Muscle layer of duodenum (tissue), 2 donors: Measurements from ENCODE around the gene DISC1.
"Not testable (repeated sequence)": the region's sequence is repeated elsewhere in the genome, so short reads cannot be mapped to it uniquely, and the experiment has no call there.

Experiments
- H3K27ac ChIP-seq: one replicate; pipeline ENCODE4 v1.7.0; 2013; ENCODE audit warnings: mild to moderate bottlenecking, low read length
- H3K27me3 ChIP-seq: one replicate; pipeline ENCODE4 v1.7.0; 2013; ENCODE audit warnings: low read depth, mild to moderate bottlenecking, control low read depth, low read length
- H3K36me3 ChIP-seq, 2 donors: one replicate each; pipeline ENCODE4 v1.7.0; 2013; ENCODE audit warnings: low read length in 2 of 2, control low read depth in 1 of 2, mild to moderate bottlenecking in 1 of 2; ENCODE audit not compliant: insufficient read depth in 2 of 2, control insufficient read depth in 1 of 2
- H3K4me1 ChIP-seq, 2 donors: one replicate each; pipeline ENCODE4 v1.7.0; 2013; ENCODE audit warnings: low read length in 2 of 2, mild to moderate bottlenecking in 2 of 2, control low read depth in 1 of 2, moderate library complexity in 1 of 2; ENCODE audit not compliant: insufficient read depth in 2 of 2, control insufficient read depth in 1 of 2
- H3K4me3 ChIP-seq, 2 donors: one replicate each; pipeline ENCODE4 v1.7.0; 2013; ENCODE audit warnings: low read length in 2 of 2, low read depth in 1 of 2, mild to moderate bottlenecking in 1 of 2
- H3K9me3 ChIP-seq, 2 donors: one replicate each; pipeline ENCODE4 v1.7.0; 2013; ENCODE audit warnings: low read length in 2 of 2, control low read depth in 1 of 2, mild to moderate bottlenecking in 1 of 2; ENCODE audit not compliant: control insufficient read depth in 1 of 2
- donor health status: healthy.

The DISC1 gene

DNA sequence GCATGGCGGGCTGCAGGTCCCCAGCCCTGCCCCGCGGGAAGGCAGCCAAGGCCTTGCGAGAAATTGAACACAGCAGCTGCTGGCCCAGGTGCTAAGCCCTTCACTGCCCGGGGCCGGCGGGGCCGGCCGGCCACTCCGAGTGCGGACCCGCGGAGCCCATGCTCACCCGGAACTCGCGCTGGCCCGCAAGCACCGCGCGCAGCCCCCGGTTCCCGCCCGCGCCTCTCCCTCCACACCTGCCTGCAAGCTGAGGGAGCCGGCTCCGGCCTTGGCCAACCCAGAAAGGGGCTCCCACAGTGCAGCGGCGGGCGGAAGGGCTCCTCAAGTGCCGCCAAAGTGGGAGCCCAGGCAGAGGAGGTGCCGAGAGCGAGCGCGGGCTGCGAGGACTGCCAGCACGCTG, 15.5 kb downstream of the DISC1 start:
- H3K36me3 ChIP-seq, H3K27ac ChIP-seq, H3K9me3 ChIP-seq: not testable (repeated sequence)

GRCh38 chr1:231642618-231643017, 16.0 kb downstream of the DISC1 start:
- H3K36me3 ChIP-seq, result no peaks in the 10 kb centered on the region
- H3K27ac ChIP-seq, result no peak overlapping the region
- H3K9me3 ChIP-seq, result no peaks in the 10 kb centered on the region
- no peaks in the 10 kb centered on the region for H3K27me3 ChIP-seq
- no peak overlapping the region for H3K4me3 ChIP-seq
- peaks cover 0 to 9% of the 10 kb centered on the region in 2 donors for H3K4me1 ChIP-seq

More for the DNA sequence above, 15.5 kb downstream of the DISC1 start:
- H3K4me3 ChIP-seq, H3K4me1 ChIP-seq, H3K27me3 ChIP-seq: not testable (repeated sequence)

- Histone ChIP-seq H3K27ac (no peak overlapping the region), H3K9me3 (no peaks in the 10 kb centered on the region), H3K36me3 (no peaks in the 10 kb centered on the region), H3K4me3 (no peak overlapping the region), H3K27me3 (no peaks in the 10 kb centered on the region), H3K4me1 (peaks cover 0 to 9% of the 10 kb centered on the region in 2 donors)
Measured at GRCh38 chr1:231643071-231643934, 16.7 kb downstream of the DISC1 start.

DNA sequence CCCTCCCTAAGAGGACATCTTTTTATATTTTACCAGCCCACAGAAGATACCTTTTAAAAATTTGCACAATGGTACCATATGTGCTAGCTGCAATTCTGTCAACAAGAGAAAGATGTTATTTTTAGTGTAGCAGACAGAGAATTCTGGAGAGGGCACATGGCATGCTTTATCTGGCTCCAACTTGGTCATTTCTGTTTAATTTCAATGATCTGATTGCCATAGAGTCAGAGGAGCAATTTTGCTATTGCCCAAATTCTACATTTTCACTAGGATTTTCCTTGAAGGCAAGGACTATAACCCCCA, 17.3 kb downstream of the DISC1 start:
- no peak overlapping the region for H3K27ac ChIP-seq
- no peaks in the 10 kb centered on the region for H3K36me3 ChIP-seq
- no peak overlapping the region for H3K4me3 ChIP-seq
- H3K9me3 ChIP-seq, result no peaks in the 10 kb centered on the region
- H3K27me3 ChIP-seq, result no peaks in the 10 kb centered on the region
- H3K4me1 ChIP-seq, result peaks cover 0 to 9% of the 10 kb centered on the region in 2 donors

GRCh38 chr1:231645634-231646033, 19.0 kb downstream of the DISC1 start:
- H3K27me3 ChIP-seq, H3K27ac ChIP-seq, H3K4me3 ChIP-seq, H3K9me3 ChIP-seq, H3K36me3 ChIP-seq, H3K4me1 ChIP-seq: not testable (repeated sequence)

GRCh38 chr1:231646165-231646564, 19.6 kb downstream of the DISC1 start:
- H3K36me3 ChIP-seq, H3K9me3 ChIP-seq, H3K27ac ChIP-seq, H3K4me1 ChIP-seq, H3K4me3 ChIP-seq, H3K27me3 ChIP-seq: not testable (repeated sequence)

DNA sequence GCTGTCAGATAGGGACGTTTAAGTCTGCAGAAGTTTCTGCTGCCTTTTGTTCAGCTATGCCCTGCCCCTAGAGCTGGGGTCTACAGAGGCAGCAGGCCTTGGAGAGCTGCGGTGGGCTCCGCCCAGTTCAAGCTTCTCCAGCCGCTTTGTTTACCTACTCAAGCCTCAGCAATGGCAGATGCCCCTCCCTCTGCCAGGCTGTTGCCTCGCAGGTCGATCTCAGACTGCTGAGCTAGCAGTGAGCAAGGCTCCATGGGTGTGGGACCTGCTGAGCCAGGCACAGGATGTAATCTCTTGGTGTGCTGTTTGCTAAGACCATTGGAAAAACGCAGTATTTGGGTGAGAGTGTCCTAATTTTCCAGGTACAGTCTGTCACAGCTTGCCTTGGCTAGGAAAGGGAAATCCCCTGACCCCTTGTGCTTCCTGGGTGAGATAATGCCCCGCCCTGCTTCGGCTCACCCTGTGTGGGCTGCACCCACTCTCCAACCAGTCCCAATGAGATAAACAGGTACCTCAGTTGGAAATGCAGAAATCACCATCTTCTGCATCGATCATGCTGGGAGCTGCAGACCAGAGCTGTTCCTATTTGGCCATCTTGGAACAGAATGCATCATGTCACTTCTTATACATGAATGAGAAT, 25.2 kb downstream of the DISC1 start:
- H3K4me3 ChIP-seq, H3K27ac ChIP-seq, H3K4me1 ChIP-seq, H3K9me3 ChIP-seq, H3K36me3 ChIP-seq, H3K27me3 ChIP-seq: not testable (repeated sequence)

- H3K27ac ChIP-seq, result no peak overlapping the region
- H3K4me3 ChIP-seq, result no peak overlapping the region
- H3K4me1 ChIP-seq, result no peaks in the 10 kb centered on the region
- no peaks in the 10 kb centered on the region for H3K36me3 ChIP-seq
- H3K9me3 ChIP-seq, result peaks cover 0 to 2% of the 10 kb centered on the region in 2 donors
- H3K27me3 ChIP-seq, result no peaks in the 10 kb centered on the region
Measured at GRCh38 chr1:231653632-231654031, 27.0 kb downstream of the DISC1 start.

GRCh38 chr1:231656741-231657140, 30.2 kb downstream of the DISC1 start:
- Histone ChIP-seq H3K9me3 (peaks cover 0 to 2% of the 10 kb centered on the region in 2 donors), H3K27ac (no peak overlapping the region), H3K4me3 (no peak overlapping the region), H3K27me3 (no peaks in the 10 kb centered on the region), H3K4me1 (no peaks in the 10 kb centered on the region), H3K36me3 (no peaks in the 10 kb centered on the region)

GRCh38 chr1:231658223-231658622, 31.6 kb downstream of the DISC1 start:
- H3K27ac ChIP-seq, H3K9me3 ChIP-seq, H3K4me1 ChIP-seq, H3K27me3 ChIP-seq, H3K36me3 ChIP-seq, H3K4me3 ChIP-seq: not testable (repeated sequence)

GRCh38 chr1:231660198-231660597, 33.6 kb downstream of the DISC1 start:
- H3K9me3 ChIP-seq, result peaks cover 6 to 7% of the 10 kb centered on the region in 2 donors
- no peak overlapping the region for H3K4me3 ChIP-seq
- H3K27me3 ChIP-seq, result no peaks in the 10 kb centered on the region
- H3K27ac ChIP-seq, result no peak overlapping the region
- H3K36me3 ChIP-seq, result no peaks in the 10 kb centered on the region
- no peaks in the 10 kb centered on the region for H3K4me1 ChIP-seq
